Measurements from ENCODE around the gene PTPRN2. TPM values are rescaled to one million over a fixed set of nuclear protein-coding genes. Genes with fewer than 3 reads are reported as not detected.
A peak's percentile ranks its signal among the peaks of the same experiment; 100 is the strongest.
"Not testable (repeated sequence)": the region's sequence is repeated elsewhere in the genome, so short reads cannot be mapped to it uniquely, and the experiment has no call there.

PTPRN2 gene
- 2.4 and 3.4 TPM in 2 replicates for total RNA-seq

- peak; percentile 4 to 60 for DNase-seq (ENCODE audit: low read depth in 2 of 2)
Observed at GRCh38 chr7:158587162-158588084, at the start of gene PTPRN2. Gene PTPRN2 (minus strand): TSS chr7:158587823.

DNA sequence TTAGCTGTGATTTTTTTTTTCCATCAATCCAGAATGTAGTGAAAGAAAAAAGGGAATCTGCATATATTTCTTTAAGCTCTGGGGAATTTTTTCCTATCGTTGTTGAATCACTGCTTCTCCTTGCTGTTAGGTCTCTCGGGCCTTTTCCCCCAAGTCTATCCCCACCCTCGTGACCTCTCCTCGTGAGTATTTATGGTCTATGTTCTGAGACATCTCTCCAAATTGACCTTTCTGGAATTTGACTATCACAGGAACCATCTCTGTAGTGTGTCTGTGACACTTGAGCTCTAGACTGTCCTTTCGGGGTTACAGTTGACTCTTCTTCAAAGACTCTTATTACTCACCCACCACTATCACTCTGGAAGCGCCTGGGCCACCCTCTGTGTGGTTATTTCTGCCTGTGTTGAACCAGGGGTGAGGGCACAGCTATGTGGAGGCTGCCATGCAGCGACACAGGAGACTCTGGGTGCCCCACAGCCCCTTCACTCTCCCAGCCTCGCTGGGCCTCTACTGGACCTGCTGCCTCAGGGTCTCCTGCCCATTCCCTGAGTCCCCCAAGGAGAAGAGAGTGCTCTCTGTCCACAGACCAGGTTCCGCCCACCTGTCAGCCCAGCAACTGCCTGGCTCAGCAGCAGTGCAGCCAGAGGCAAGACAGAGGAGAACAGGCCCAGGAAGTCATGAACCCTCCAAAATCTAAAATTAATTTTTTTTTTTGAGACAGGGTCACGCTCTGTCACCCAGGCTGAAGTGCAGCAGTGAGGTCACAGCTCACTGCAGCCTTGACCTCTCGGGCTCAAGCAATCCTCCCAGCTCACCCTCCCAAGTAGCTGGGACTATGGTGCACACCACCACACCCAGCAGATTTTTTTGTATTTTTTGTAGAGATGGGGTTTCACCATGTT is 45.7 kb upstream of the PTPRN2 start:
- no peak for DNase-seq (ENCODE audit: low read depth in 2 of 2)

DNA sequence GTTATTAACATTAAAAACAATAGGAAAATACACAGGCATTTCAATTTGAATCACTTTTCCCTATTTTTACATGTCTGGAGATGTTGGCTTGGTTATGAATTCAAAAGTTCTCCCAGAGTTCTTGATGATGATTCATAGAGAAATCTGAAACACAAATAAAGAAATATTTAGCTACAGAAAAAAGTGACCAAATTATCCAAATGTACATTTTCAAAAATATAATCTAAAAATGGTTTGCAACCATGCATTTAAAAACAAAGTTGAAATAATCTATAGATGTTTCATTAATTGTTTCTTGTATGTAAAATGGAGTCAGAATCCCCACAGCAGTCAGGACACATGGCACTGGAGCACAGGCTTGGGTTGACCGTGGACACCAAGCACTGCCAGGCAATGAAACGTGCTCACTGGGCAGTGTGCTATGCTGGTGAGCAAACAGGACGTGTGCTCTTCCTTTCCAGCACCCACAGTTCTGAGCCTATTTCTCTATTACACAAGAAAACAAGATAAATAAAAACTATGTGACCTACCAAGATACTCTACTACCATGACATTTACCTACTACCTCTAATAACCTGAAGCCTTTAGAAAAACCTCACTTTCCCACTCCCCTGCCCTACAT is 44.1 kb upstream of the PTPRN2 start:
- DNase-seq (ENCODE audit: low read depth in 2 of 2) = peak; percentile 5

DNA sequence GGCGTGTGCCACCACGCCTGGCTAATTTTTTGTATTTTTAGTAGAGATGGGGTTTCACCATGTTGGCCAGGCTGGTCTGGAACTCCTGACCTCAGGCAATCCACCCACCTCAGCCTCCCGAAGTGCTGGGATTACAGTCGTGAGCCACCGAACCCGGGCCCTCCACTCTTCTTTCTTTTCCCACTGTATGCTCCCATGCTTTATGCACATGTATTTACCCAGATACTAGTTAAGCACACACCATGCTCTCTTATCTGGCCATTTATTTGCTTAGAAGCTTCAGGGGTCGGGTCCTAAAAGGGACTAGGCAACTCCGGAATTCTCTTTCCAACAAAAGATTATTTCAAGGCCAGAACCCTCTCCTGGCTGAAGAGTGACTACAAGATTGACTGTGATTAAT is 38.7 kb upstream of the PTPRN2 start:
- not testable (repeated sequence) for DNase-seq (ENCODE audit: low read depth in 2 of 2)

GRCh38 chr7:158623241-158623640 is 35.6 kb upstream of the PTPRN2 start:
- DNase-seq (ENCODE audit: low read depth in 2 of 2) = peak; percentile 29 to 67

GRCh38 chr7:158620839-158621441 is 33.3 kb upstream of the PTPRN2 start:
- DNase-seq (ENCODE audit: low read depth in 2 of 2) = no peak

DNA sequence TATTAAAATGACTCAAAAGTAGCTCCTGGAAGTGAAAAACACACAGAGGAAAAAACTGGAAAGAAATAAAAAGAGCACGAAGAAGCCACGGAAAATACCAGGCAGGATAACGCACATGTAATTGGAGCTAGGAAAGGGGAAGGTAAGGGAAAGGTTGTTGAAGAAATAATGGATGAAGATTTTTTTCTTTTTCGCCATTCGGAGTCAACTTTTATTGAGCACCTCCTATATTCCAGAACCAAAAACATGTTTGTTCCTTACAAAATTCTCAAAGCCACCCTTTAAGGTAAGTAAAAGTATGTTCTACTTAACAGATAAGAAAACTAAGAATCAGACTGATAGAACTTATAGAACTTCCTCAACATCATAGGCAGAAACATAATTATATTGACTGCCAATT is 32.8 kb upstream of the PTPRN2 start:
- DNase-seq (ENCODE audit: low read depth in 2 of 2) = no peak

GRCh38 chr7:158618745-158619140 is 31.1 kb upstream of the PTPRN2 start:
- DNase-seq (ENCODE audit: low read depth in 2 of 2) = no peak

DNA sequence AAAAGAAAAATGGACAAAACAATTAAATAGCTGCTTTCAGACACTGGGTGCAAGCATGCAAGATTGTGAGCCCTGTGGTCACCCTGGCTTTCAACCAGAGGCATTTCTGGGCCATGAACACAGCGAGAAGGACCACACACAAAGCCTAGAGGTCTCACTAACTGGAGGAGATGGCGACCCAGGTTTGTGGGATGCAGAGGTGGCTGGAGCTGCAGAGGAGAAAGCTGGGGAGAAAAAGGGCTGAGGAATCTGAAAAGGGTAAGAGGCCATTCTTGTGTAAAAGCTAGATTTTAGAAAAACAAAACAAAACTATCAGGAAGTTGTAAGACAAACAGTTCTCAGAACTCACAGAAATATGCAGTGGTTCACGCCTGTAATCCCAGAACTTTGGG is 30.1 kb upstream of the PTPRN2 start:
- no peak for DNase-seq (ENCODE audit: low read depth in 2 of 2)

GRCh38 chr7:158616050-158616449 is 28.4 kb upstream of the PTPRN2 start:
- DNase-seq (ENCODE audit: low read depth in 2 of 2) = no peak

DNA sequence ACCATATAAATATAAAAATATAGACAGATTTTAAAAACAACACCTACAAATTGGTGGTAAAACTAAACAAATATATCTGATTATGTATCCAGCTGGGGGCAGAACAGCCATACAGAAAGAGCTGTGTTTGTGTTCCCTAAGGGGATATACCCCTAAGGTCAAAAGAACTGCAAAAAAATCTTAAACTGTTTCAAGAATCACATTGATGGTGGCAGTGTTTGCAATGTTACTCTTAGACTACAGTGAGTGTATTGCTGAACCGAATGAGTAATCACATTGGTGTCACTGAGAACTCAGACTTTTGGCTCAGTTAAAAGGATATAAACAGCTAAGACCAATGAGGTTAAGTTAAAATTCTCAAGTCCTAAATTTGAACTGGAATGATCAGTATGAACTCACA is 27.1 kb upstream of the PTPRN2 start:
- no peak for DNase-seq (ENCODE audit: low read depth in 2 of 2)

DNA sequence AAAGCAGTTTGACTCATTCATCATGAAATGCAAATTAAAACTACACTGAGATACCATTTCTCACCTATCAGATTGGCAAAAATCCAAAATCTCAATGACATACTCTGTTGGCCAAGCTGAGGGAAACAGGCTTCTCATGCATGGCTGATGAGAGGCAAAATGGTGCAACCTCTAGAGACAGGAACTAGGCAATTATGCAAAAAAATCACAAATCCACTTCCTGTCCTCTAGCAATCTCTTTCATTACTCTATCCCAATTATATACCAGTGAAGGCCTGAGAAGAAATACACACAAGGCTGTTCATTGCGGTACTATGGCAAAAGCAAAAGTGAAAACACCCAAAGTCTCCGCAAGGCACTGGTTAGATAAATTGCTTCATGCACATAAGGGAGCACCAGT is 25.9 kb upstream of the PTPRN2 start:
- DNase-seq (ENCODE audit: low read depth in 2 of 2) = no peak

GRCh38 chr7:158612546-158612945 is 24.9 kb upstream of the PTPRN2 start:
- no peak for DNase-seq (ENCODE audit: low read depth in 2 of 2)

GRCh38 chr7:158611541-158611940 is 23.9 kb upstream of the PTPRN2 start:
- no peak for DNase-seq (ENCODE audit: low read depth in 2 of 2)

DNA sequence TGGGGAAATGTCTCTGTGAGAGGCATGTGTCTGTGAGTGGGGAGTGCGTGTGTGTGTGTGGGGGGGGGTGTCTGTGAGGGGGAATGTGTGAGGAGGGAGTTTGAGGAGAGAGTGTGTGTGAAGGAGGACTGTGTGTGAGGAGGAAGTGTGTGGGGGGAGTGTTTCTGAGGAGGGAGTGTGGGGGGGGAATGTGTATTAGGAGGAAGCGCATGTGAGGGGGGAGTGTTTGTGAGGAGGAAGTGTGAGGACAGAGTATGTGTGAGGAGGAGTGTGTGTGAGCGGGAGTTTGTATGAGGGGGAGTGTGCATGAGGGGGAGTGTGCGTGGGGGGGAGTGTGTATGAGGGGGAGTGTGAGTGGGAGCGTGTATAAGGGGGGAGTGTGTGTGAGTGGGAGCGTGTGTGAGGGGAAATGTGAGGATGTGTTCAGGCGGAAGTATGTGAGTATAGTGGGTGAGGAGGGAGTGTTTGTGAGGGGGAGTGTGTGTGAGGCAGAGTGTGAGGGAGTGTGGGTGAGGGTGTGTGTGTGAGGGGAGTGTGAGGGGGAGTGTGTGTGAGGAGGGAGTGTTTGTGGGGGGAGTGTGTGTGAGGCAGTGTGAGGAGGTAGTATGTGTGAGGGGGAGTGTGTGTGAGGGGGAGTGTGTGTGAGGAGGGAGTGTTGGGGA is 21.8 kb upstream of the PTPRN2 start:
- no peak for DNase-seq (ENCODE audit: low read depth in 2 of 2)

DNA sequence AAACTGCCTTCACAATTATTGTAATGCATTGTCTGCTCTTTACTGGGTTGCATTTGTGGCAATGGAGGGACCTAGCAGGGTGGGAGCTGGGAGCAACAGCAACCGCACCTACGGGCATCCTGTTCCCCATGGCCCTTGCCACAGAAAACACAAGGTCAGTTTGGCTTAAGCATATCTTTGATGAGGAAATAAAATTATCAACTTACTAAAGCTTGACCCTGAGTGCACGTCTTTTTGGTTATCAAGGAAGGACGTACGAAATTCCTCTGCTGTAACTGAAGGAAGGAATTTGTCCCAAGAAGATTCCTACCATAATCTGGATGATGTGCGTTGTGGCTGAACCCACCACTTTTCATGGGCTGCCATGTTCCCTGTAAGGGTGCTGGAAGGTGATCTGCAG is 19.9 kb upstream of the PTPRN2 start:
- DNase-seq (ENCODE audit: low read depth in 2 of 2) = no peak

DNA sequence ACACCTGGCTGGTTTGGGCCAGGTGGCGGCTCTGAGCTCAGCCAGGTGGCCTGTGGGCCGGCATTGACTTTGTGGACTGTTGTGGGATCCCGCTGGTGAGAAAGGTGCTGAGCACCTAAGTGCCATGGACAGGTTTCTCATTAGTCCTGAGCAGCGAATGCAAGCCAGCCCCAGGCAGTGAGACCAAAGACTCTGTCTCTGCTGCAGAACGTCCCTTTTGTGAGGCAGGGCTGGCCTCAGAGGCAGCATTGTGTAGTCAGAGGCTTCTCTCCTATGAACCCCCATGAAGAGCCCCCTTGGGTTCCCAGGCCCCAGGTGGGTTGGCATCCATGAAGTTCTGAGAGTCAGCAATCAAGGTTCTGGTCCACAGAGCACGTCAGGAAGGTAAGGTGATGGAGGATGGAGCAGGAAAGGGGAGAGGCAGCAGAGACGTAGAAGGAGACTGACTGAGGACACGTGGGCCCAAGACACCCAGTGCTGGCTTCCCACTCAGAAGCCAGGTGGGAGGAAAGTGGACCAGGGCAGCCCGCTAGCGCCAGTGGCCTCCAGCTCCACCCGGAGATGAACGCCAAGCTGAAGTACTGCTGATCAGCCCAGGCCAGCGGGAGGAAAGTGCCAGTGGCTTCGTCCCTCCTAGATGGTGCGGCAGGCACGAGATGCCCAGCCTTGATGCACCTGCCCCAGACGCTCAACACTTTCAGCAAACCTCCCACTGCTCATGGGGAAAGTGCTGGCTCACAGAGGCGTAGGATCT is 19.2 kb upstream of the PTPRN2 start:
- no peak for DNase-seq (ENCODE audit: low read depth in 2 of 2)

DNA sequence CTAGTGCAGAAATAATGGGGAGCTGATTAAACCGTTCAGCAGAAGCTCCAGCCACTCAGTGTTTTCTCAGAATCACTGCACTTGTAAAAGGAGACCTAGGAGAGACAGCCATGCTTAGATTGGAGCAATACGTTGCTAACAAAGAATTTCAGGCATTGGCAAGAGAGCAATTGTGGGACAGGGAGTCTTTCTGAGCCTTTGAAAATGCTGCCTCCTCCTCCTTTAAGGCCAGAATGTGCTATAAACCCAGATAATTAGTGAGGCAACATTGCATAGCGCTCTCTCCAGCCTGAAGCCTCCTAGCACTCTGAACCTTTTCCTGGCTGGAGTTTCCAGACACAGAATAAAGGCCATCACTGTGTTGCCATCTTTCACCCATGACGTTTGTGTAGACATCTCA is 18.5 kb upstream of the PTPRN2 start:
- DNase-seq (ENCODE audit: low read depth in 2 of 2) = no peak

DNA sequence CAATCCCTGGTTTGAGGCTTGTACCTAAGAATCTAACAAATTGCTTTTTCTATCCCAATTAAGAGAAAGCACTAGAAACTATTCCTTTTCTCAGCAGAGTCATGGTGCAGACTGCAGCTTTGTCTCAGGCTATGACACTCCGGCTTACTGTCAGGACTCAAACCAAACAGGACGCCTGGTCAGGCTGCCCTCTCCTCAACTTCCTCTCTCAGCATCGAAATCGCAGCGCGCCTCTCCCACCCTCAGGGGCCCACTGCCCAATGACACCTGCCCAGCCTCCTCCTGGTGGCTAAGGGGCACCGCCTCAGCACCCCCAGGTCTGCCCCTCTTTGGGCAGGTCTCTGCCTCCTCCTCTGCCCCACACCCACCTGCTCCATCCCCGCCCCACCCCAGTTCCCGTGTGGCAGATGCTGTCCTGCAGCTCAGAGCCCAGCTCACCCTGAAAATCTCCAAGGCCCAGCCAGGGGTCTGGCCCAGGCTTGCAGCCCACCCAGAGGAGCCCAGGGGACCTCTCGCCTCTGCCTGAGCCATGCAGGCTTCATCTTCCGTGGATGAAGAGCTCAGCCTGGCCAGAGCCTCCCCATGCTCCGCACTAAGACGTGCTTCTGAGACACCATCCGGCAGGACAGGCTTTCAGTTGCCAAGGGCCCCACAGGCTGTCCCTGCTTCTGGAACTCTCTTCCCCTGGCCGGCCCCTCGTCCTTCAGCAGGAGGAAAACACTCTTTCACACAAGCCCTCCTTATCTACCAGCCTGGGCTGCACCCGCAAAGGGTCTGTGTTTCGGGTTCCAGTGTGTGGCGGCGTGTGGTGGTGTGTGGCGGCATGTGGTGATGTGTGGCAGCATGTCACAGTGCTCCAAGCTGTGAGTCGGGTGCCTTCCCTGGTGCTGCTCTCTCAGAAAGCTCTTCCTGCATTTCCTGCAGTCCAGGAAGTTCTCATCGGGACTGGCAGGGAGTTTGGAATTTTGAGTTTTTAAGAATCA is 16.4 kb upstream of the PTPRN2 start:
- no peak for DNase-seq (ENCODE audit: low read depth in 2 of 2)
